Measurements from ENCODE around the gene RNASEH2A.

RNASEH2A gene

DNA sequence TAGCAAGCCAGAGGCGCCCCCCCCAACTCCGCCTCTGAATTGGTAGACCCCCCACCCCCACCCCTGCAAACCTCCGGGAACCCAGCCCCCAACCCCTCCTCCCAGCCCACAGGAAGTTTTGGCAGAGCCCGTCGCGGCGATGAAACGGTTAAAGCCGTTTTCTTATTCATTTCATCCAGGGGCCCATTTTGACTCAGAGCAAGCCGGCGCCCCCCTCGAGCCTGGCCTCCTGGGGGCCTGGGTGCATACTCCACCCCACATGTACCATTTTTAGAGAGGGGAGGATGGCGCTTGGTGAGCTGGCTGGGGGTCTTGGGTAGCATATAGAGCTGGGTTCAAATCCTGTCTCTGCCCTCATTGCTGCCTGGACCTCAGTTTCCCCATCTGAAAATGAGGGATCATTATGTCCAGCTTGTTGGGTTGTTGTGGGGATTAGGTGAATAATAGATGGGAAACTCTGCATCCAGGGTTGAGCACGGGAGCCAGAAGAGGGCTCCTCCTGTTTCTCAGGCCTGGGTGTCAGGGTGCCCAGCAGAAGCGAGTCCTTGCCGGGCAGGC is 23.0 kb upstream of the RNASEH2A start:
- no peak for DNase-seq

DNA sequence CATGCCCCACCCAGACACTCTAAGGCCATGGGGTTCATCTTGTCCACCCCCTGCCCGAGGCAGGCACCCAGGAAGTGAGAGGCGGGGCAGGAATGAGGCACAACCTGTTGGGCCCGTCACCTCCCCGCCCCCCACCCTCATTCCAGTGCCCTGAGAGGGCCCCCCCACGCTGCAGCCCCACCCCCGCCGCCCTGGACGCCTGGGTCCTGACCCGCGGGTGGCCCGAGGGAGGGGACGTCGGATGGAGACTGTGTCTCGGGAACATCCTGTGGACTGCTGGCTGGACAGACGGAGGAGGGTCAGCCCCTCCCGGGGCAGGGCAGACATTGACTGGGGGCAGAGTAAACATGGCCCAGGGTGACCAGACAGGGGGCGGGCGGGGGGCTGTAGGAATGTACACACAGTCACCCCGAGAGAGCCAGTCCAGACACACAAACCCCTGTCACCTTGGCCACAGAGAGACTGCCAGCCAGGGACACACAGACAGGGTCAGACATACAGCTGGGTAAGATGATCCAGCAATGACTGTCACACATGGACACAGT is 22.5 kb upstream of the RNASEH2A start:
- DNase-seq, result no peak

DNA sequence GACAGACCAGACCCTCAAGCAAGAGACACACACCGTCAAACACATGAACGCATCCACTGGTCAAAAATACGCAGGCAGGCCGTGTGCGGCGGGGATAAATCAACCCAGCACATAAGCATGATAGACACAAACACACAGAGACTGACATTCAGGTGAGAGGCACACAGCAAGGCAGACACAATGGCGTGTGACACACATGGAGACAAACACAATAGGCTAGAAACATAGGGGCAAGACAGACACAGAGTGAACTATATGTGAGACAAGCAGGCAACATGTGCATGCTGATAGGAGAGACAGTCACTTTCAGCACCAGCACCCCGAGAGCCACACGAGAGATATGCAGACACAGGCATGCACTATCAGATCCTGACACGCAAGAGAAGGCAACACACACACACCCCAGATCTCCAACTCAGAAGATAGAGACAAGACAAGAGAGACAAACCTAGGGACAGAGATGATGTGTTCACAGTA is 22.0 kb upstream of the RNASEH2A start:
- no peak for DNase-seq

DNA sequence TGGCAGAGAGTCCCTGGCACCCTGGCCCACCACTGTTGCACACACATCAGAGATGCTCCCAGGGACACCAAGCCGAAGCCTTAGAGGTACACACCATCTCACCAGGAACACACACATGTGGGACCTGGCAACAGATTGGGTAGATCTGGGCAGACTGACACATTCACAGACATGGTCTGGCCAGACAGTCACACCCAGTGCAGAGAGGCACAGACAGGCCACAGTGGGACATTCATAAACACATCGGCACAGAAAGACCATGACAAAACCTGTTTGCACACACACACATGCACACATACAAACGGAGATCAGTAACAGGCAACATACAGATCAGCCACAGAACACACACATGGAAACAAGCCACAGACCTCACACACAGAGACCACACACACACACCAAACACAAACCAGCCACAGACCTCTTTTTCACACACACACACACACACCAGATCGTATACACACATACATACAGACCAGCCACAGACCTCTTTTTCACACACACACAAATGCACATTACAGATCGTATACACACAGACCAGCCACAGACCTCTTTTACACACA is 21.4 kb upstream of the RNASEH2A start:
- DNase-seq, result no peak

DNA sequence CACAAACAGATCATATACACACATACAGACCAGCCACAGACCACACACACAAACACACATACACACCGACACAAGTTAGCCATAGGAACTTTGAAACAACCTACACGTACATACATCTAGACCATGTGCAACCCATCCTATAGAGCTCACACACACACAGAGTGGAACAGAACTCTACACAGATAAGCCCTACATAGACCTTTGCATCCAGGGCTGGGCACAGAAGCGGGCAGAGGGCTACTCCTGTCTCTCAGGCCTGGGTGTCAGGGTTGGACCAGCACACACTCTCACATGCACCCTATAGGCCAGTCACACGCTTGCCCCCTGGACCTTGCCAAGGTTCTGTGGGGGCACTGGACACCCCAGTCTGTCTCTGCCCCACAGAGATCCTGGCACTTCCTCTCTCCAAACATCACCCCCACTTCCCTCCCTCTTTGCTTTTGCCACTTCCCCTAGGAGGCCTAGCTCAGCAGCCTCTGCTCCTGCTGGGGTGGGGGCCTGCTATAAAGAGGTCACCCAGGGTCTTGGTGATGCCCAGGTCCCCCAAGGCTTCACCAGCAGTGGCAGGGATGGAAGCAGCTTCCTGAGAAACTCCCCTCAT is 20.9 kb upstream of the RNASEH2A start:
- DNase-seq, result no peak

DNA sequence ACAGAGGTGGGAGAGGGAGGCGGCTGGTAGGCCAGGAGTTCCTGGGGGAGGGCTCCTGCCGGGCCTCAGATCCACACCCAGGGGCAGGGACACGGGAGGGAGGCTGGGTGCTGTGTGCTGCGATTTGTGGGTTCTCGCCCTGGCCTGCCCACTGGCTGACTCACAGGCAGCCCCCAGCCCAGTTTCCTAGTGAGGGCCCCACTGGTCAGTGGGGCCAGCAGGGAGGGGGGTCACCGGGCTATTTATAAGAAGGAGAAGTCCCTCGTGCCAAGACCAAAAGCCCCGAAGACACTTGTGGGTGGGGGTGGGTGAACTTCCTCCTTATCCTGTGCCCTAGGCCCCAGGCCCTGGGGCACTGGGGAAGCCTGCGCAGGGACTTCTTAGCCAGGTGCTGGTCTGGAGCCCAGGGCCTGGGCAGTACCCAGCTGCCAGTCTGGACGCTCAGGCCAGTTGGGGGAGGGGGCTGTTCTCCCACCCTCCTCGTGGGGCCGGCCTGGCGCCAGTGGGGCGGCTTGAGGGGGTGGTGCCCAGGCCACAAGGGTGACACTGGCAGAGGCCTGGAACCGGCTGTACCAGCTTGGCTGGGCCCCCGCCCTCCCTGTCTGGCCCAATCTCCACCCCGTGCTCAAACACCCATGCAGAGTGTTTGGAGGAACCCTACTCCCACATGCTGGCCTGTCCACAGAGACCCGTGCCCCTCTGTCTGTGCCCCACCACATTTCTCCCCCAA is 20.1 kb upstream of the RNASEH2A start:
- no peak for DNase-seq

DNA sequence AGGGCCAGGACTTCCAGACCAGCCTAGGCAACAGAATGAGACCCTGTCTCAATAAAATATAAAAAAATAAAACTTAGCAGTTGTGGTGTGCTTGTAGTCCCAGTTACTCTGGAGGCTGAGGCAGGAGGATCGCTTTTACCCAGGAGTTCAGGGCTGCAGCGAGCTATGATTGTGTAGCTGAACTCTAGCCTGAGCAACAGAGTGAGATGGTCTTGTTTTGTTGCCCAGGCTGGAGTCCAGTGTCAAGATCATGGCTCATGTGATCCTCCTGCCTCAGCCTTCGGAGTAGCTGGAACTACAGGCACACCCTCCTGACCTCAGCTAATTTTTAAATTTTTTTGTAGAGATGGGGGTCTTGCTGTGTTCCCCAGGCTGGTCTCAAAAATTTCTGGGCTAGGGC is 19.4 kb upstream of the RNASEH2A start:
- no peak for DNase-seq

DNA sequence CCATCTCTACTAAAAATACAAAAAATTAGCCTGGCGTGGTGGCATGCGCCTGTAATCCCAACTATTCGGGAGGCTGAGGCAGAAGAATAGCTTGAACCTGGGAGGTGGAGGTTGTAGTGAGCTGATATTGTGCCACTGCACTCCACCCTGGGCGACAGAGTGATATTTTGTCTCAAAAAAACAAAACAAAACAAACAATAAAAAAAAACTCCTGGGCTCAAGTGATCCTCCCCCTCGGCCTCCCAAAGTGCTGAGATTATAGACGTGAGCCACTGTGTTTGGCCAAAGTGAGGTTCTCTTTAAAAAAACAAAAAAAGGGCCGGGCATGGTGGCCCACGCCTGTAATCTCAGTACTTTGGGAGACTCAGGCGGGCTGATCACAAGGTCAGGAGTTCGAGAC is 18.9 kb upstream of the RNASEH2A start:
- DNase-seq, result no peak

DNA sequence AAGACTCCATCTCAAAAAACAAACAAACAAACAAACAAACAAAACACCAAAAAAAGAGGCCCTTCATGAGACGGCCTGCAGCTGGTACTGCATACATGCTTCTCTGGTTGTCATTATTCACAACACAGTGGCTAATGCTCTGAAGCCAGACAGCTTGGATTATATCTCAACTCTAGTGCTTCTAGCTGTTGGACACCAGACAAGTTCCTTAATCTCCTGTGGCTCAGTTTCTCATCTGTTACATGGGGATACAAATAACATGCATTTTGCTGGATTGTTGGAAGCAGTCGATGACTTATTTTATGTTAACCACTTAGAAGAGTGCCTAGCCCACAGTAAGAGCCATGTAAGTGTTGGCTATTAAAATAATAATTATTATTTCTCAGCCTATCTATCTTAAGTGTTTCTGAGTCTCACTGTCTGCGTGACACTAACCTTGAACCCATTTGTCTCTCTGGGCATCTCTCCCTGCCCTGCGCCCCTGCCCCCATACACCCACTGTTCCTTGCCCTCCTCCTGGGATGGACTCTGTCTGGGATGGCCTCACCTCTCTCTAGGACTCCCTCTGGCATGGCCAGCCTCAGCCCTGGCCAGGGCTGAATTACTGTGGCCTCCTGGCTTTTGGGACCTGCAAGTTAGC is 18.2 kb upstream of the RNASEH2A start:
- DNase-seq, result no peak

DNA sequence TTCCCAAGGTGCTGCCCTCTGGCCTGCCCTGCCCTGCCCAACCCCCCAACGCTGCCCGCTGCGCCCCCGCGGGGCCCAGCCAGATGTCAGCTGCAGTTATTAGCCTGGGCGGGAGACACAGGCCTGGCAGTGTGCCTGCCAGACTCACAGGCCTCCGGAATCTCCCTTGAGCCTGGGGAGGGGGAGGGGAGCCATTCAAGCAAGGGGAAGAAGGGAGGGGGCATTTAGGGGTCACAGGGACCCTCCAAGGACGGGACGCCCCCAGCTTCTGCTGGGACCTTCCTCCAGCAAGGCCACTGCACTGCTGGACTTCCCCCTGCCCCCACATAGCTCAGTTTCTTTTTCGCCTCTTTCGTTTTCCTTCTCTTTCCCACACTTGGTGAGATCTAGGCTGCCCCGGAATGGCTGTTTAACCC is 17.7 kb upstream of the RNASEH2A start:
- no peak for DNase-seq

DNA sequence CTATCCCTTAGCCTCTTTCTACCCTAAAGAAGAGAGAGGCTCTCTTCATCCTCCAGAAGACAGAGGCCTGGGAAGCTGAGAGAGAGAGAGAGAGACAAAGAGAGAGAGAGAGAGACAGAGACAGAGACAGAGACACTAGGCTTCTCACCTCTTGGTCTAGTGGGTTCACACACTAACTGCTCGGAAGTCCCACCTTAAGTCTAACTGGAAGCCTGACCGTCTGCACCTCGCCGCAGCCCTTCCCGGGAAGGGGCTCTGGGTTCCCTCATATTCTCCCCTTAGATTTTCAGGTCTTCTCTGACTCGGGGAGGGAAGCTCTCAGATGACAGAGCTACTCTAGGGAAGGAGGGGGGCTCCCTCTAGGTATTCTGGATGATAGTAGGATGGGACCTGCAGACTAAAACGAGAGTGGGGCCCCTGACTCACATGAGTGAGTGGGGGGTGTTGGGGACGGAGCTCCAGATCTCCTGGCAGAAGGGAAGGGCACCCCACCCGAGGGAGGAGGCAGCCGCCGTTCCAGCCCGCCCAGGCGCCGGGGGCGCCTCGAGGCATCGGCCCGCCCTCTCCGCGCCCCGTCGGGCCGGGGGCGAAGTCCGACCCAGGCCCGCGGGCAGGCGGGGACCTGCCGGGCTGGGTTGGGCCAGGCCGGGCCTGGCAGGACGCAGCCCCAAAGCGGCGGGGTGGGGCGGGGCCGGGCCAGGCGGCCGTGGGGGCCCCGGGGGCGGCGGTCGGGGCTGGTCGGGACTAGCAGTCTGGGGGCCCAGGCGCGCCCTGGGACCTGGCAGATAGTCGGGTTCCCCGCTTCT is 17.1 kb upstream of the RNASEH2A start:
- no peak for DNase-seq

DNA sequence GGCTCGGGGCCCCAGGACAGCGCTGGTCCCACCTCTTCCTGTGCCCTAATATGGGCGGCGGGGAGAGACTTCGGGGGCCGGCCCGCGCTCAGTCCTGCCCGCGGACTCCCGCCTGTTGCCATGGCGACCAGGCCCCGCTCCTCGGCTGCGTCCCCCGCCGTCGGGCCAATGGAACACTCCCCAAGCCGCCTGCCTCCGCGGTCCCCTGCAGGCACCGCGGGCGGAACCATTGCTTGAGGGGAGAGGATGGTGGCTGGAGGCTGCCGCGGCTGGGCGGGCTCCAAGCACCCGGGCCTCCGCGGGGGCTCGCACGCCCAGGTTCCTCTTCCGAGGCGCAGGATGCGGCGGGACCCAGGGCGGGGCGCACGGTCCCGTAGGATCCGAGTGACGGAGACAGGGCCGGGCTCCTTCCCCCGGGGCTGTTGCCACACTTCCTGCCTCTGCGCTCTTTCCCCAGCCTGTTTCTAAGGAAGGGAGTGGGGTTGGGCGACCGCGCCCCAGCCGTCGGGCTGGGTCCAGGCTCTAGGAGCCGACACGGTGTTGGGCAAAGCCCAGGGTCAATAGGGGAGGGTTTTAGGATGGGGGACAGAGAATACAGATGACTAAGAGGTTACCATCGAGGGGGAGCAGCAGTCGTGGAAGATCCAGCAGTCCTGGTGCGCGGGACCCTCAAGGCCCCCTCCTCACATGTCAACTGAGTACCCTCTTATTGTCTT is 16.3 kb upstream of the RNASEH2A start:
- peak; percentile 80 for DNase-seq

DNA sequence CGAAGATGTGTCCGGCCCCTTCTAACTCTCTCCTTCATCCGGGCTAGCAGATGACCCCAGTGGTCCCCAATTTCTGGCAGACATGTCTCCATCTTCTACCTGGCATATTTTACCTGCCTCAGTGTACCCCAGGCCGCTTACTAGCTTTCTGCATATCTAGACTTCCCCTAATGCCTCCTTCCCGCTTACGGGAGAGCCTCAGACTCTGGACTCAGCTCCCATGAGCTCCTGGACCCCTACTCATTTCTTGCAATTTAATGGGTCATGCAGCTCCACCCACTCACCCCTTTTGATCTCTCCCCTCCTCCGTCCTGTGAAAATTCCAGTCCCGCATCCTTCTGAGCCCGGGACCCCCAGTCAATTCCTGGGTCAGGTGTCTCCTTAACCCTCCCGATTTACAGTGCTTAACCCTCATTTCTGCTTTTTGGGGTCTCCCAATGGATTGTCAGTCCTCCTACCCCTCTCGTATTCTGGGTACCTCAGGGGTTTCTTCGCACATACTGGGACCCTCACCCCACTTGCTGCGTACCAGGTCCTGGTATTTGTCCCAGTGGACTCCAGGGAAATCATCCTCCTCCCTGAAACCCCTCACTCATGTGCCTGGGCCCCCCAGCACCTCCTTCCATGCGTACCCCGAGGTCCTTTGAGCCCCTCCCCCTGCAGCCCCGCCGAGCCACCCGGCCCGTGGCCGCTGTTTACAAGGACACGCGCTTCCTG is 15.6 kb upstream of the RNASEH2A start:
- no peak for DNase-seq

DNA sequence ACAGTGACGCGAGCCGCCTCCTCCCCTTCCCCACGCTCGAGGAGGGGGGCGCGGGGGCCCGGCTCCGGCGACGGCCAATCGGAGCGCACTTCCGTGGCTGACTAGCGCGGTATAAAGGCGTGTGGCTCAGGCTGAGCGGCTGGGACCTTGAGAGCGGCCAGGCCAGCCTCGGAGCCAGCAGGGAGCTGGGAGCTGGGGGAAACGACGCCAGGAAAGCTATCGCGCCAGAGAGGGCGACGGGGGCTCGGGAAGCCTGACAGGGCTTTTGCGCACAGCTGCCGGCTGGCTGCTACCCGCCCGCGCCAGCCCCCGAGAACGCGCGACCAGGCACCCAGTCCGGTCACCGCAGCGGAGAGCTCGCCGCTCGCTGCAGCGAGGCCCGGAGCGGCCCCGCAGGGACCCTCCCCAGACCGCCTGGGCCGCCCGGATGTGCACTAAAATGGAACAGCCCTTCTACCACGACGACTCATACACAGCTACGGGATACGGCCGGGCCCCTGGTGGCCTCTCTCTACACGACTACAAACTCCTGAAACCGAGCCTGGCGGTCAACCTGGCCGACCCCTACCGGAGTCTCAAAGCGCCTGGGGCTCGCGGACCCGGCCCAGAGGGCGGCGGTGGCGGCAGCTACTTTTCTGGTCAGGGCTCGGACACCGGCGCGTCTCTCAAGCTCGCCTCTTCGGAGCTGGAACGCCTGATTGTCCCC is 14.9 kb upstream of the RNASEH2A start, which contains the start of gene JUNB:
Gene JUNB, plus strand, starts transcription at position 142 of the 706 bp plus-strand sequence. Its CDS starts 286 bp downstream, at position 428.
- DNase-seq, result peak; percentile 72

DNA sequence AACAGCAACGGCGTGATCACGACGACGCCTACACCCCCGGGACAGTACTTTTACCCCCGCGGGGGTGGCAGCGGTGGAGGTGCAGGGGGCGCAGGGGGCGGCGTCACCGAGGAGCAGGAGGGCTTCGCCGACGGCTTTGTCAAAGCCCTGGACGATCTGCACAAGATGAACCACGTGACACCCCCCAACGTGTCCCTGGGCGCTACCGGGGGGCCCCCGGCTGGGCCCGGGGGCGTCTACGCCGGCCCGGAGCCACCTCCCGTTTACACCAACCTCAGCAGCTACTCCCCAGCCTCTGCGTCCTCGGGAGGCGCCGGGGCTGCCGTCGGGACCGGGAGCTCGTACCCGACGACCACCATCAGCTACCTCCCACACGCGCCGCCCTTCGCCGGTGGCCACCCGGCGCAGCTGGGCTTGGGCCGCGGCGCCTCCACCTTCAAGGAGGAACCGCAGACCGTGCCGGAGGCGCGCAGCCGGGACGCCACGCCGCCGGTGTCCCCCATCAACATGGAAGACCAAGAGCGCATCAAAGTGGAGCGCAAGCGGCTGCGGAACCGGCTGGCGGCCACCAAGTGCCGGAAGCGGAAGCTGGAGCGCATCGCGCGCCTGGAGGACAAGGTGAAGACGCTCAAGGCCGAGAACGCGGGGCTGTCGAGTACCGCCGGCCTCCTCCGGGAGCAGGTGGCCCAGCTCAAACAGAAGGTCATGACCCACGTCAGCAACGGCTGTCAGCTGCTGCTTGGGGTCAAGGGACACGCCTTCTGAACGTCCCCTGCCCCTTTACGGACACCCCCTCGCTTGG is 14.1 kb upstream of the RNASEH2A start:
- peak; percentile 29 for DNase-seq

DNA sequence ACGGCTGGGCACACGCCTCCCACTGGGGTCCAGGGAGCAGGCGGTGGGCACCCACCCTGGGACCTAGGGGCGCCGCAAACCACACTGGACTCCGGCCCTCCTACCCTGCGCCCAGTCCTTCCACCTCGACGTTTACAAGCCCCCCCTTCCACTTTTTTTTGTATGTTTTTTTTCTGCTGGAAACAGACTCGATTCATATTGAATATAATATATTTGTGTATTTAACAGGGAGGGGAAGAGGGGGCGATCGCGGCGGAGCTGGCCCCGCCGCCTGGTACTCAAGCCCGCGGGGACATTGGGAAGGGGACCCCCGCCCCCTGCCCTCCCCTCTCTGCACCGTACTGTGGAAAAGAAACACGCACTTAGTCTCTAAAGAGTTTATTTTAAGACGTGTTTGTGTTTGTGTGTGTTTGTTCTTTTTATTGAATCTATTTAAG is 13.5 kb upstream of the RNASEH2A start:
- DNase-seq, result no peak

DNA sequence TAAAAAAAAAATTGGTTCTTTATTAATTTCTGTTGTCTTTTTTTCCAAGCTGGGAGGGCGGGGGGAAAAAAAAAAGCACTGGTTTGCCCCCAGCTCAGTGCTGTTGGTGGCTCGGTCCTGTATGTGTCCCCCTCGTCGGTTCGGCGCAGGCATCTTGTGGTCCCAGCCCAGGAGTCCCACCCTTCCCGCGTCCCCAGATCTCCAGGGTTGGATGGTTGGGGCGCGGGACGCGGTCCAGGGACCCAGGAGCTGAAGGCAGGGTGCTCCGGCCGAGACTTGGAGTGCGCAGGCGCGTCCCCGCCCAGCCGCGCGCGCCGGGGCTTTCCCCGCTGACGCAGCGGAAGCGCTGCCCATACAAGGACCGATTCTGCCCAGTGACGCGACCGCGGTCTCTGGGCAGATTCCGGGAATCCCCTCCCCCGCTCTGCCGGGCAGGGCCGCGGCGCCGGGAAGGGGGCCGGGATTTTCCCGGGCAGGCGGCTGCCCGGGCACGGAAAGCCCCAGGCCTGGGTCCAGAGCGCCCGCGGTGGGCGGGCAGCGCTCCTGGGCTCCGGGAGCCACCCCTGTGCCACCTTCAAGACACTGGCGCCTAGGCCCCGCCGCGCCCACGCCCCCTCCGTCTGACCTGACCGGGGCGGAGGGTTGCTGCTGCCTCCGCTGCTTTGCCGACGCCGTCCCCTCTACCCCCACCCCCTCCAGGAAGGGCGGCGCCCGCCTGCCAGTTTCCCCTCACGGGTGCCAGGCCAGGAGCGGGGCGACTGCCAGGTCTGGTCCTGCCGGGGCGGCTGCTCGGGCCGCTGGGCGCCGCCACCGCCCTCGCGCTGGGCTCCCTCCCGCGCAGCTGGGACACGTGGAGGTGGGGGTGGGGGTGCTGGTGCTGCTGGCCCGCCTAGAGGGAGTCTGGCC is 12.8 kb upstream of the RNASEH2A start:
- peak; percentile 40 for DNase-seq
